HepG2 (cell line): Measurements from ENCODE around the gene TEDC1. TPM values are rescaled to one million over a fixed set of nuclear protein-coding genes. Genes with fewer than 3 reads are reported as not detected.

Experiments used
- CCAR2 ChIP-seq: fragments of 200-400 bp; formaldehyde crosslinking; optimal IDR thresholded peaks from 2 replicates; pipeline ENCODE3; 2018; ENCODE audit warnings: low read depth, mild to moderate bottlenecking, low read length, moderate library complexity
- FOXC1 ChIP-seq: sonication (generic); formaldehyde crosslinking; IDR thresholded peaks from 2 replicates; pipeline ENCODE4 v1.8.0; 2022; ENCODE audit warnings: mild to moderate bottlenecking, missing genetic modification reagents, borderline replicate concordance
- FOXO1 ChIP-seq: sonication (generic); formaldehyde crosslinking; IDR thresholded peaks from 2 replicates; pipeline ENCODE4 v1.4.0; 2020; ENCODE audit warnings: missing genetic modification reagents
- HNRNPK ChIP-seq: fragments of 200-400 bp; formaldehyde crosslinking; IDR thresholded peaks from 2 replicates; pipeline ENCODE4 v1.6.1; 2018; ENCODE audit warnings: low read length, low read depth, moderate library complexity, mild to moderate bottlenecking; ENCODE audit not compliant: poor library complexity, severe bottlenecking
- HNRNPLL ChIP-seq: fragments of 200-400 bp; formaldehyde crosslinking; IDR thresholded peaks from 2 replicates; pipeline ENCODE4 v1.6.1; 2017; ENCODE audit warnings: mild to moderate bottlenecking, low read depth, low read length; ENCODE audit not compliant: poor library complexity, severe bottlenecking
- HOXA7 ChIP-seq: sonication (generic); formaldehyde crosslinking; IDR thresholded peaks from 2 replicates; pipeline ENCODE4 v1.8.1; 2022; ENCODE audit warnings: mild to moderate bottlenecking, missing genetic modification reagents, moderate library complexity
- KDM5B ChIP-seq: sonication (generic); formaldehyde crosslinking; IDR thresholded peaks from 2 replicates; pipeline ENCODE4 v1.4.0; 2020; ENCODE audit warnings: missing genetic modification reagents, mild to moderate bottlenecking, borderline replicate concordance
- NFE2 ChIP-seq: sonication (generic); formaldehyde crosslinking; IDR thresholded peaks from 2 replicates; pipeline ENCODE4 v1.4.0; 2020; ENCODE audit warnings: missing genetic modification reagents
- RFX3 ChIP-seq: IDR thresholded peaks from 2 replicates; pipeline ENCODE4 v1.6.1; 2016; ENCODE audit warnings: missing biosample characterization, missing genetic modification reagents
- SIX4 ChIP-seq: sonication (generic); formaldehyde crosslinking; IDR thresholded peaks from 2 replicates; pipeline ENCODE4 v1.4.0; 2020; ENCODE audit warnings: missing genetic modification reagents
- ZNF329 ChIP-seq: sonication (generic); formaldehyde crosslinking; IDR thresholded peaks from 2 replicates; pipeline ENCODE4 v1.9.0; 2021; ENCODE audit warnings: low read depth, mild to moderate bottlenecking, missing genetic modification reagents
- ZNF530 ChIP-seq: sonication (generic); formaldehyde crosslinking; IDR thresholded peaks from 2 replicates; pipeline ENCODE4 v1.5.0; 2020; ENCODE audit warnings: low read depth, mild to moderate bottlenecking, missing genetic modification reagents
- ZNF660 ChIP-seq: sonication (generic); formaldehyde crosslinking; IDR thresholded peaks from 2 replicates; pipeline ENCODE4 v1.5.1; 2020; ENCODE audit warnings: mild to moderate bottlenecking, low read depth, missing genetic modification reagents, borderline replicate concordance
- ZNF720 ChIP-seq: sonication (generic); formaldehyde crosslinking; IDR thresholded peaks from 2 replicates; pipeline ENCODE4 v1.4.0; 2020; ENCODE audit warnings: missing genetic modification reagents
- polyA plus RNA-seq, 8 experiments: library from polyadenylated mRNA; depleted of rRNA in 3 of 8; stranded (reverse) in 7 of 8; unstranded in 1 of 8; fragments of >200 nt; fragmentation: Illumina TruSeq in 4 of 8; extraction: Trizol in 4 of 8; gene quantifications; 2 replicates each; pipeline versions ENCODE4 v1.2.1 to v1.2.3, GENCODE V29; 2011 to 2016; ENCODE audit warnings: low read depth in 4 of 8, missing spikeins in 1 of 8, mixed read lengths in 1 of 8; ENCODE audit not compliant: insufficient read depth in 1 of 8
- total RNA-seq, 5 experiments: library from RNA; depleted of rRNA; stranded (reverse); fragments of >200 nt; fragmentation: Illumina TruSeq; extraction: Trizol; gene quantifications; 2 replicates each; pipeline ENCODE4 v1.2.3, GENCODE V29; 2016; ENCODE audit warnings: low read depth in 1 of 5
- TF ChIP-seq, protein P1 (sequence below): sonication (generic); formaldehyde crosslinking; IDR thresholded peaks from 2 replicates; pipeline ENCODE4 v1.5.0; 2020; ENCODE audit warnings: missing genetic modification reagents
- TF ChIP-seq, protein P2 (sequence below): sonication (generic); formaldehyde crosslinking; IDR thresholded peaks from 2 replicates; pipeline ENCODE4 v1.9.0; 2022; ENCODE audit warnings: low read depth, missing genetic modification reagents
- TF ChIP-seq, protein P3 (sequence below): IDR thresholded peaks from 2 replicates; pipeline ENCODE4 v1.6.1; 2016
- TF ChIP-seq, protein P4 (sequence below): sonication (generic); formaldehyde crosslinking; IDR thresholded peaks from 2 replicates; pipeline ENCODE4 v1.4.0; 2020; ENCODE audit warnings: missing genetic modification reagents
- TF ChIP-seq, protein P5 (sequence below): sonication (generic); formaldehyde crosslinking; IDR thresholded peaks from 2 replicates; pipeline ENCODE4 v1.5.1; 2020; ENCODE audit warnings: mild to moderate bottlenecking, moderate library complexity, missing genetic modification reagents

Gene TEDC1
- total and polyA plus RNA-seq, 2 of the 13 experiments (the other 11 are each of a cell fraction or from before 2014, with no cell fraction given): 5.7 to 27.4 TPM

DNA sequence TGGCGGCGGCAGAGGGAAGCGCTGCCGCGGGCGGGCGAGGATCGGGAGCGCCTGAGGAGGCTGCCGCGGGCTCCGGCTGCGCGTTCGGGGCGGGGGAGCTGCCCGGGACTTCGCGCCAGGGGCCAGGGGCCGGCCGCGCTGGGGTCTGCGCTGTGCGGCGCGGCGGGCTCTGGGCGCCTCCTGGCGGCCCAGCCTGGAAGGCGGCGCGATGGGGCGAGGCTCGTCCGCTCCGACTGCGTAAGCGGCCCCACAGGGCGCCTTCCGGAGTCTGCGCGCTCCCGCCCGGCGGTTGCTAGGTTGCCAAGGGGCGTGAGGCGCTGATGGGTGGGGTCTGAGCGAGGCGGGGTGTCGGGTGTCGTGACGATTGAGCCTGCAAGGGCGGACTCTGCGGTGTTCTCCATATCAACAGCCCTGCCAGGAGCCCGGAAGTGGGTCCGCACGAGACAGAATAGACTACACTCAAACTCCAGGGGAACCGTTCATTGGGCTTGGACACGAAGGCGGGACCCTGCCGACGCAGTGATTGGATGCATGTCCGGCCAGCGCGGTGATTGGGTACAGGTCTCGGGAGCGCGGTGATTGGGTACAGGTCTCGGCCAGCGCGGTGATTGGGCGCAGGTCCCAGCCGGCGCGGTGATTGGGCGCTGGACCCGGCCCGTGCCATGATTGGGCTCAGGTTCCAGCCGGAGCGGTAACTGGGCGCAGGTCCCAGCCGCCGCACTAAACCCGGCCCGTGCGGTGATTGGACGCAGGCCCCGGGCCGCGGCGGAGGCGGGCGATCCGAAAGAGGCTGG is at the start of gene TEDC1 (continued):
- TF ChIP-seq HNRNPK (no peak), ZNF660 (CRISPR knock-in tag) (no peak), SIX4 (CRISPR knock-in tag) (peak; percentile 85; the same call in 1 of the 2 replicates), HOXA7 (CRISPR knock-in tag) (0 out of 2 replicates have a peak, but pooled peaks have one; percentile 67), ZNF530 (no peak), RFX3 (CRISPR knock-in tag) (peak; percentile 66), ZNF720 (CRISPR knock-in tag) (no peak), KDM5B (CRISPR knock-in tag) (peak; percentile 65; the same call in 1 of the 2 replicates), CCAR2 (no peak), FOXC1 (CRISPR knock-in tag) (peak; percentile 84), FOXO1 (CRISPR knock-in tag) (peak; percentile 32; the same call in 1 of the 2 replicates), HNRNPLL (peak; percentile 98), NFE2 (CRISPR knock-in tag) (no peak), ZNF329 (CRISPR knock-in tag) (peak; percentile 57; the same call in 1 of the 2 replicates)
- TF ChIP-seq, protein P1, sequence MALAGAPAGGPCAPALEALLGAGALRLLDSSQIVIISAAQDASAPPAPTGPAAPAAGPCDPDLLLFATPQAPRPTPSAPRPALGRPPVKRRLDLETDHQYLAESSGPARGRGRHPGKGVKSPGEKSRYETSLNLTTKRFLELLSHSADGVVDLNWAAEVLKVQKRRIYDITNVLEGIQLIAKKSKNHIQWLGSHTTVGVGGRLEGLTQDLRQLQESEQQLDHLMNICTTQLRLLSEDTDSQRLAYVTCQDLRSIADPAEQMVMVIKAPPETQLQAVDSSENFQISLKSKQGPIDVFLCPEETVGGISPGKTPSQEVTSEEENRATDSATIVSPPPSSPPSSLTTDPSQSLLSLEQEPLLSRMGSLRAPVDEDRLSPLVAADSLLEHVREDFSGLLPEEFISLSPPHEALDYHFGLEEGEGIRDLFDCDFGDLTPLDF (CRISPR knock-in tag): peak; percentile 67
- TF ChIP-seq, protein P2, sequence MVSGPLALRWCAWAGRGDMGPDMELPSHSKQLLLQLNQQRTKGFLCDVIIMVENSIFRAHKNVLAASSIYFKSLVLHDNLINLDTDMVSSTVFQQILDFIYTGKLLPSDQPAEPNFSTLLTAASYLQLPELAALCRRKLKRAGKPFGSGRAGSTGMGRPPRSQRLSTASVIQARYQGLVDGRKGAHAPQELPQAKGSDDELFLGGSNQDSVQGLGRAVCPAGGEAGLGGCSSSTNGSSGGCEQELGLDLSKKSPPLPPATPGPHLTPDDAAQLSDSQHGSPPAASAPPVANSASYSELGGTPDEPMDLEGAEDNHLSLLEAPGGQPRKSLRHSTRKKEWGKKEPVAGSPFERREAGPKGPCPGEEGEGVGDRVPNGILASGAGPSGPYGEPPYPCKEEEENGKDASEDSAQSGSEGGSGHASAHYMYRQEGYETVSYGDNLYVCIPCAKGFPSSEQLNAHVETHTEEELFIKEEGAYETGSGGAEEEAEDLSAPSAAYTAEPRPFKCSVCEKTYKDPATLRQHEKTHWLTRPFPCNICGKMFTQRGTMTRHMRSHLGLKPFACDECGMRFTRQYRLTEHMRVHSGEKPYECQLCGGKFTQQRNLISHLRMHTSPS (CRISPR knock-in tag): no peak
- TF ChIP-seq, protein P3, sequence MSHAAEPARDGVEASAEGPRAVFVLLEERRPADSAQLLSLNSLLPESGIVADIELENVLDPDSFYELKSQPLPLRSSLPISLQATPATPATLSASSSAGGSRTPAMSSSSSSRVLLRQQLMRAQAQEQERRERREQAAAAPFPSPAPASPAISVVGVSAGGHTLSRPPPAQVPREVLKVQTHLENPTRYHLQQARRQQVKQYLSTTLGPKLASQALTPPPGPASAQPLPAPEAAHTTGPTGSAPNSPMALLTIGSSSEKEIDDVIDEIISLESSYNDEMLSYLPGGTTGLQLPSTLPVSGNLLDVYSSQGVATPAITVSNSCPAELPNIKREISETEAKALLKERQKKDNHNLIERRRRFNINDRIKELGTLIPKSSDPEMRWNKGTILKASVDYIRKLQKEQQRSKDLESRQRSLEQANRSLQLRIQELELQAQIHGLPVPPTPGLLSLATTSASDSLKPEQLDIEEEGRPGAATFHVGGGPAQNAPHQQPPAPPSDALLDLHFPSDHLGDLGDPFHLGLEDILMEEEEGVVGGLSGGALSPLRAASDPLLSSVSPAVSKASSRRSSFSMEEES (CRISPR knock-in tag): peak; percentile 74
- TF ChIP-seq, protein P4, sequence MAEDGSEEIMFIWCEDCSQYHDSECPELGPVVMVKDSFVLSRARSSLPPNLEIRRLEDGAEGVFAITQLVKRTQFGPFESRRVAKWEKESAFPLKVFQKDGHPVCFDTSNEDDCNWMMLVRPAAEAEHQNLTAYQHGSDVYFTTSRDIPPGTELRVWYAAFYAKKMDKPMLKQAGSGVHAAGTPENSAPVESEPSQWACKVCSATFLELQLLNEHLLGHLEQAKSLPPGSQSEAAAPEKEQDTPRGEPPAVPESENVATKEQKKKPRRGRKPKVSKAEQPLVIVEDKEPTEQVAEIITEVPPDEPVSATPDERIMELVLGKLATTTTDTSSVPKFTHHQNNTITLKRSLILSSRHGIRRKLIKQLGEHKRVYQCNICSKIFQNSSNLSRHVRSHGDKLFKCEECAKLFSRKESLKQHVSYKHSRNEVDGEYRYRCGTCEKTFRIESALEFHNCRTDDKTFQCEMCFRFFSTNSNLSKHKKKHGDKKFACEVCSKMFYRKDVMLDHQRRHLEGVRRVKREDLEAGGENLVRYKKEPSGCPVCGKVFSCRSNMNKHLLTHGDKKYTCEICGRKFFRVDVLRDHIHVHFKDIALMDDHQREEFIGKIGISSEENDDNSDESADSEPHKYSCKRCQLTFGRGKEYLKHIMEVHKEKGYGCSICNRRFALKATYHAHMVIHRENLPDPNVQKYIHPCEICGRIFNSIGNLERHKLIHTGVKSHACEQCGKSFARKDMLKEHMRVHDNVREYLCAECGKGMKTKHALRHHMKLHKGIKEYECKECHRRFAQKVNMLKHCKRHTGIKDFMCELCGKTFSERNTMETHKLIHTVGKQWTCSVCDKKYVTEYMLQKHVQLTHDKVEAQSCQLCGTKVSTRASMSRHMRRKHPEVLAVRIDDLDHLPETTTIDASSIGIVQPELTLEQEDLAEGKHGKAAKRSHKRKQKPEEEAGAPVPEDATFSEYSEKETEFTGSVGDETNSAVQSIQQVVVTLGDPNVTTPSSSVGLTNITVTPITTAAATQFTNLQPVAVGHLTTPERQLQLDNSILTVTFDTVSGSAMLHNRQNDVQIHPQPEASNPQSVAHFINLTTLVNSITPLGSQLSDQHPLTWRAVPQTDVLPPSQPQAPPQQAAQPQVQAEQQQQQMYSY: peak; percentile 80; the same call in 1 of the 2 replicates
- TF ChIP-seq, protein P5, sequence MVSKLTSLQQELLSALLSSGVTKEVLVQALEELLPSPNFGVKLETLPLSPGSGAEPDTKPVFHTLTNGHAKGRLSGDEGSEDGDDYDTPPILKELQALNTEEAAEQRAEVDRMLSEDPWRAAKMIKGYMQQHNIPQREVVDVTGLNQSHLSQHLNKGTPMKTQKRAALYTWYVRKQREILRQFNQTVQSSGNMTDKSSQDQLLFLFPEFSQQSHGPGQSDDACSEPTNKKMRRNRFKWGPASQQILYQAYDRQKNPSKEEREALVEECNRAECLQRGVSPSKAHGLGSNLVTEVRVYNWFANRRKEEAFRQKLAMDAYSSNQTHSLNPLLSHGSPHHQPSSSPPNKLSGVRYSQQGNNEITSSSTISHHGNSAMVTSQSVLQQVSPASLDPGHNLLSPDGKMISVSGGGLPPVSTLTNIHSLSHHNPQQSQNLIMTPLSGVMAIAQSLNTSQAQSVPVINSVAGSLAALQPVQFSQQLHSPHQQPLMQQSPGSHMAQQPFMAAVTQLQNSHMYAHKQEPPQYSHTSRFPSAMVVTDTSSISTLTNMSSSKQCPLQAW (CRISPR knock-in tag): peak; percentile 91
